Upper lobe of left lung (tissue), 4 donors: Measurements from ENCODE around the gene KIRREL3.

Experiments used
- EP300 ChIP-seq, 4 donors: sonication (generic); formaldehyde crosslinking; IDR thresholded peaks; one replicate each; pipeline ENCODE4 v1.5.1; 2017; ENCODE audit warnings: antibody characterized with exemption in 4 of 4, control low read depth in 2 of 4
- POLR2A ChIP-seq, 4 donors: fragments of 450-650 bp; IDR thresholded peaks; one replicate each; pipeline ENCODE4 v1.5.1; 2016 to 2017; ENCODE audit warnings: antibody characterized with exemption in 4 of 4, mild to moderate bottlenecking in 2 of 4
- POLR2AphosphoS5 ChIP-seq, 2 donors: sonication (generic); formaldehyde crosslinking; IDR thresholded peaks; one replicate each; pipeline ENCODE4 v1.5.1; 2017; ENCODE audit warnings: antibody characterized with exemption in 2 of 2
- TF ChIP-seq, protein P1 (sequence below), 6 experiments: fragments of 450-650 bp in 4 of 6; fragments of 200-600 bp in 2 of 6; sonication (generic) in 2 of 6; IDR thresholded peaks; one replicate each; pipeline ENCODE4 v1.5.1; 2016 to 2019; ENCODE audit warnings: antibody characterized with exemption in 6 of 6

DNA sequence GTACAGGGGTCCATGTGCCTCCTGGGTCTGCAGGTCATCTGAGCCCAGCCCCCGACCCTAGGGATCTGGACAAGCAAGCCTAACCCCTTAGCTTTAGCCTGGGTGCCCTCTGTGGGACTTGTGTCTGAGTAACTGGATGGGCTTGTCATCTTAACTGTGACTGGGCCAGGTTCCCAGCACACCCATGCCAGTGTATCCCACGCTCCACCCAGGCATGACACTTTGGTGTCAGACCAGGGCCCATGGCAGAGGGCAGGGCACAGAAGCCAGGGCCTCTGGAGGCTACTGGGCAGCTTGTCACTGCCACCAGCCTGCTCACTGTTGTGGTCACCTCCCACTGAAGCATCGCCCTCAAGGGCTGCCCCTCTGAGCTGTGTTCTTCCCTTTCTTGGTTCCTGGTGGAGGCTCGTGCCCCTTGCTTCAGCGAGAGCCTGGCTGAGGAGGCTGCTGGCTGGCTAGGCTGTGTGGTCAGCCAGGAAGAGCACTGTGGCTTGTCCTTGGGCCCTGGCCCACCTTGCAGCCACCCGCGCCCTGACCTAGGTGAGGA, 564.3 kb downstream of the KIRREL3 start:
- TF ChIP-seq, protein P1, sequence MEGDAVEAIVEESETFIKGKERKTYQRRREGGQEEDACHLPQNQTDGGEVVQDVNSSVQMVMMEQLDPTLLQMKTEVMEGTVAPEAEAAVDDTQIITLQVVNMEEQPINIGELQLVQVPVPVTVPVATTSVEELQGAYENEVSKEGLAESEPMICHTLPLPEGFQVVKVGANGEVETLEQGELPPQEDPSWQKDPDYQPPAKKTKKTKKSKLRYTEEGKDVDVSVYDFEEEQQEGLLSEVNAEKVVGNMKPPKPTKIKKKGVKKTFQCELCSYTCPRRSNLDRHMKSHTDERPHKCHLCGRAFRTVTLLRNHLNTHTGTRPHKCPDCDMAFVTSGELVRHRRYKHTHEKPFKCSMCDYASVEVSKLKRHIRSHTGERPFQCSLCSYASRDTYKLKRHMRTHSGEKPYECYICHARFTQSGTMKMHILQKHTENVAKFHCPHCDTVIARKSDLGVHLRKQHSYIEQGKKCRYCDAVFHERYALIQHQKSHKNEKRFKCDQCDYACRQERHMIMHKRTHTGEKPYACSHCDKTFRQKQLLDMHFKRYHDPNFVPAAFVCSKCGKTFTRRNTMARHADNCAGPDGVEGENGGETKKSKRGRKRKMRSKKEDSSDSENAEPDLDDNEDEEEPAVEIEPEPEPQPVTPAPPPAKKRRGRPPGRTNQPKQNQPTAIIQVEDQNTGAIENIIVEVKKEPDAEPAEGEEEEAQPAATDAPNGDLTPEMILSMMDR (IDR thresholded peaks at IDR 0.05): no peak
- TF ChIP-seq POLR2AphosphoS5 (IDR thresholded peaks at IDR 0.05) (no peak), POLR2A (IDR thresholded peaks at IDR 0.05) (no peak), EP300 (IDR thresholded peaks at IDR 0.05) (no peak)
